ENCODE results near the gene HABP4. TPM values are rescaled to one million over a fixed set of nuclear protein-coding genes. Genes with fewer than 3 reads are reported as not detected.

Gene HABP4
- total and polyA plus RNA-seq, 10 of the 15 experiments (the other 5 are each of a cell fraction or from before 2014, with no cell fraction given): 1.6 to 15.4 (median 11.6) TPM

- TF ChIP-seq ZNF384 (IDR thresholded peaks at IDR 0.05; ENCODE audit: borderline replicate concordance, low read depth, low read length) (no peak), NKRF (conservative IDR thresholded peaks at IDR 0.05) (no peak), SRF (IDR thresholded peaks at IDR 0.05; ENCODE audit: low read depth in 2 of 2, low read length in 2 of 2) (no peak), SMARCA5 (IDR thresholded peaks at IDR 0.05) (no peak), BCL11A (IDR thresholded peaks at IDR 0.05; ENCODE audit: low read depth, low read length) (no peak; the same call in 1 of the 2 replicates), RELA (IDR thresholded peaks at IDR 0.05; ENCODE audit: borderline replicate concordance, partially characterized antibody) (no peak), FOS (IDR thresholded peaks at IDR 0.05; ENCODE audit: borderline replicate concordance, extremely low read depth, insufficient read length) (no peak), JUND (IDR thresholded peaks at IDR 0.05; ENCODE audit: low read depth, low read length) (no peak), STAT3 (IDR thresholded peaks at IDR 0.05; ENCODE audit: low read depth, low read length) (no peak), MEF2A (IDR thresholded peaks at IDR 0.05; ENCODE audit: insufficient read depth, low read depth, low read length) (no peak), EZH2 (IDR thresholded peaks at IDR 0.05; ENCODE audit: borderline replicate concordance, control insufficient read depth, low read depth, low read length) (no peak), ZBTB40 (IDR thresholded peaks at IDR 0.05; ENCODE audit: borderline replicate concordance) (no peak), MXI1 (IDR thresholded peaks at IDR 0.05; ENCODE audit: low read depth, low read length) (no peak)
- TF ChIP-seq, protein P1, sequence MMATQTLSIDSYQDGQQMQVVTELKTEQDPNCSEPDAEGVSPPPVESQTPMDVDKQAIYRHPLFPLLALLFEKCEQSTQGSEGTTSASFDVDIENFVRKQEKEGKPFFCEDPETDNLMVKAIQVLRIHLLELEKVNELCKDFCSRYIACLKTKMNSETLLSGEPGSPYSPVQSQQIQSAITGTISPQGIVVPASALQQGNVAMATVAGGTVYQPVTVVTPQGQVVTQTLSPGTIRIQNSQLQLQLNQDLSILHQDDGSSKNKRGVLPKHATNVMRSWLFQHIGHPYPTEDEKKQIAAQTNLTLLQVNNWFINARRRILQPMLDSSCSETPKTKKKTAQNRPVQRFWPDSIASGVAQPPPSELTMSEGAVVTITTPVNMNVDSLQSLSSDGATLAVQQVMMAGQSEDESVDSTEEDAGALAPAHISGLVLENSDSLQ (IDR thresholded peaks at IDR 0.05): no peak
Measured at GRCh38 chr9:96478829-96479371, 28.9 kb downstream of the HABP4 start (continued).

Measured in GM12878 (cell line).